Common myeloid progenitor, CD34-positive (primary cell): ENCODE results near the gene ATP8A2.

ENCODE experiments used
- CTCF ChIA-PET: fragments of 350-600 bp; sonication (Branson Sonifier 250); formaldehyde crosslinking; loops from one replicate; lab custom pipeline; 2021; ENCODE audit warnings: antibody characterized with exemption; lab: Charles Lee
- POLR2A ChIA-PET: fragments of 350-600 bp; sonication (Branson Sonifier 250); formaldehyde crosslinking; loops from one replicate; lab custom pipeline; 2021; ENCODE audit warnings: antibody characterized with exemption; lab: Charles Lee
- DNase-seq, 3 donors: peaks; one replicate each; pipeline versions ENCODE4 v3.0.0 to v3.0.0-alpha.2; 2013
- H3K27ac ChIP-seq, 2 experiments: 1 replicate in 1 of 2; 2 replicates in 1 of 2; pipeline ENCODE4 v1.7.0; 2013; ENCODE audit warnings: inconsistent platforms in 2 of 2, low read length in 2 of 2, mild to moderate bottlenecking in 2 of 2, low read depth in 1 of 2, moderate library complexity in 1 of 2; ENCODE audit not compliant: severe bottlenecking in 2 of 2, insufficient read depth in 1 of 2, poor library complexity in 1 of 2
- H3K27me3 ChIP-seq, 5 experiments: replicated peaks in 2 of 5; 1 replicate in 3 of 5; 2 replicates in 2 of 5; pipeline versions ENCODE4 v1.6.1 to v1.7.0; 2013; ENCODE audit warnings: low read length in 4 of 5, mild to moderate bottlenecking in 2 of 5, moderate library complexity in 2 of 5, inconsistent platforms in 1 of 5; ENCODE audit not compliant: insufficient read depth in 5 of 5, control insufficient read depth in 4 of 5
- H3K36me3 ChIP-seq, 4 experiments: 1 replicate in 2 of 4; 2 replicates in 2 of 4; pipeline versions ENCODE4 v1.6.1 to v1.7.0; 2013; ENCODE audit warnings: low read length in 3 of 4, control low read depth in 1 of 4, mild to moderate bottlenecking in 1 of 4; ENCODE audit not compliant: control insufficient read depth in 4 of 4, insufficient read depth in 4 of 4
- H3K4me1 ChIP-seq, 4 experiments: 1 replicate in 3 of 4; 2 replicates in 1 of 4; pipeline versions ENCODE4 v1.6.1 to v1.7.1; 2013; ENCODE audit warnings: low read length in 3 of 4, mild to moderate bottlenecking in 3 of 4, control low read depth in 1 of 4, inconsistent platforms in 1 of 4, moderate library complexity in 1 of 4; ENCODE audit not compliant: control insufficient read depth in 4 of 4, insufficient read depth in 4 of 4; ENCODE audit errors: control extremely low read depth in 1 of 4
- H3K4me3 ChIP-seq, 7 experiments: 1 replicate in 4 of 7; 2 replicates in 3 of 7; pipeline versions ENCODE4 v1.5.1 to v1.7.0; 2013; ENCODE audit warnings: mild to moderate bottlenecking in 7 of 7, low read length in 6 of 7, moderate library complexity in 6 of 7, inconsistent platforms in 2 of 7, low read depth in 2 of 7, control low read depth in 1 of 7; ENCODE audit not compliant: insufficient read depth in 4 of 7, control insufficient read depth in 1 of 7; ENCODE audit errors: extremely low read depth in 1 of 7
- H3K9me3 ChIP-seq, 5 experiments: 1 replicate in 4 of 5; 2 replicates in 1 of 5; pipeline versions ENCODE4 v1.6.1 to v1.7.1; 2013; ENCODE audit warnings: low read length in 4 of 5, mild to moderate bottlenecking in 2 of 5, inconsistent platforms in 1 of 5, low read depth in 1 of 5, moderate library complexity in 1 of 5; ENCODE audit not compliant: control insufficient read depth in 4 of 5, insufficient read depth in 2 of 5; ENCODE audit errors: control extremely low read depth in 1 of 5
- WGBS: methylation state at CpG from one replicate; pipeline ENCODE4 v1.1.5; 2013; ENCODE audit not compliant: insufficient coverage; 5-methylcytosine and 5-hydroxymethylcytosine counted together

ATP8A2 gene

GRCh38 chr13:25453850-25454365, 82.1 kb downstream of the ATP8A2 start:
- H3K9me3 ChIP-seq, result no peaks in the 10 kb centered on the region
- POLR2A ChIA-PET, result no interaction called here
- H3K27ac ChIP-seq, result no peak overlapping the region
- 91% methylated on average over 6 of the region's 7 CpGs for WGBS
- no peaks in the 10 kb centered on the region for H3K4me1 ChIP-seq
- no peak for DNase-seq
- no peaks in the 10 kb centered on the region for H3K36me3 ChIP-seq
- peaks cover 0 to 4% (median 4%) of the 10 kb centered on the region in 5 experiments for H3K27me3 ChIP-seq
- H3K4me3 ChIP-seq, result no peak overlapping the region
- CTCF ChIA-PET, result no interaction called here

- CTCF ChIA-PET, result no interaction called here
- DNase-seq, result no peak
- peaks cover 0 to 4% (median 4%) of the 10 kb centered on the region in 5 experiments for H3K27me3 ChIP-seq
- WGBS, result 93% methylated on average over 2 of the region's 3 CpGs
- H3K4me3 ChIP-seq, result no peak overlapping the region
- no peaks in the 10 kb centered on the region for H3K36me3 ChIP-seq
- H3K27ac ChIP-seq, result no peak overlapping the region
- H3K4me1 ChIP-seq, result no peaks in the 10 kb centered on the region
- POLR2A ChIA-PET, result no interaction called here
- no peaks in the 10 kb centered on the region for H3K9me3 ChIP-seq
These were observed 83.4 kb downstream of the ATP8A2 start for GRCh38 chr13:25455146-25455545.

- 82% methylated on average over 3 of the region's 4 CpGs for WGBS
- H3K27me3 ChIP-seq, result peaks cover 0 to 6% (median 4%) of the 10 kb centered on the region in 5 experiments
- H3K36me3 ChIP-seq, result no peaks in the 10 kb centered on the region
- ChIA-PET CTCF (no interaction called here), POLR2A (no interaction called here)
- DNase-seq, result no peak
- H3K4me1 ChIP-seq, result no peaks in the 10 kb centered on the region
- no peak overlapping the region for H3K4me3 ChIP-seq
- no peaks in the 10 kb centered on the region for H3K9me3 ChIP-seq
- H3K27ac ChIP-seq, result no peak overlapping the region
These were observed 85.8 kb downstream of the ATP8A2 start for GRCh38 chr13:25457566-25457965.

GRCh38 chr13:25462301-25463125, 90.7 kb downstream of the ATP8A2 start:
- CTCF ChIA-PET, result no interaction called here
- H3K36me3 ChIP-seq, result no peaks in the 10 kb centered on the region
- no peaks in the 10 kb centered on the region for H3K9me3 ChIP-seq
- no peak overlapping the region for H3K27ac ChIP-seq
- no peak overlapping the region for H3K4me3 ChIP-seq
- peaks cover 0 to 33% (median 6%) of the 10 kb centered on the region in 5 experiments for H3K27me3 ChIP-seq
- no peaks in the 10 kb centered on the region for H3K4me1 ChIP-seq
- no peak for DNase-seq
- POLR2A ChIA-PET, result no interaction called here
- 95% methylated on average over 8 of the region's 9 CpGs for WGBS

GRCh38 chr13:25463496-25463895, 91.7 kb downstream of the ATP8A2 start:
- Histone ChIP-seq H3K4me1 (no peaks in the 10 kb centered on the region), H3K36me3 (no peaks in the 10 kb centered on the region), H3K27me3 (peaks cover 2 to 43% (median 14%) of the 10 kb centered on the region in 5 experiments), H3K4me3 (no peak overlapping the region), H3K9me3 (peaks cover 0 to 7% (median 0%) of the 10 kb centered on the region in 5 experiments), H3K27ac (no peak overlapping the region)
- ChIA-PET CTCF (no interaction called here), POLR2A (no interaction called here)
- WGBS, result 71% methylated on average over 1 of the region's 3 CpGs
- DNase-seq, result no peak

GRCh38 chr13:25466880-25467279, 95.1 kb downstream of the ATP8A2 start:
- DNase-seq, result no peak
- 86% methylated on average over 3 of the region's 4 CpGs for WGBS
- H3K27me3 ChIP-seq, result peaks cover 14 to 73% (median 24%) of the 10 kb centered on the region in 5 experiments

More at GRCh38 chr13:25466880-25467279, 95.1 kb downstream of the ATP8A2 start:
- H3K36me3 ChIP-seq, result no peaks in the 10 kb centered on the region
- ChIA-PET CTCF (no interaction called here), POLR2A (no interaction called here)
- H3K4me1 ChIP-seq, result peaks cover 0 to 4% (median 2%) of the 10 kb centered on the region in 4 experiments
- H3K27ac ChIP-seq, result no peak overlapping the region
- H3K9me3 ChIP-seq, result peaks cover 0 to 7% (median 3%) of the 10 kb centered on the region in 5 experiments
- H3K4me3 ChIP-seq, result no peak overlapping the region
